ENCODE results near the gene MPG. TPM values are rescaled to one million over a fixed set of nuclear protein-coding genes. Genes with fewer than 3 reads are reported as not detected.

Gene MPG
- total and polyA plus RNA-seq, 2 experiments from 2014 or later: 38.0 to 91.1 TPM

GRCh38 chr16:119835-120491 is 41.9 kb downstream of the MPG start:
- Mint-ChIP-seq H3K36me3 (ENCODE audit: low read depth) (peaks cover 20% of the 10 kb centered on the region; the same call in 2 of the 3 replicates), H3K9me3 (no peaks in the 10 kb centered on the region), H3K27ac (no peak overlapping the region), H3K27me3 (ENCODE audit: insufficient read depth, low read depth, poor library complexity) (peaks cover 4% of the 10 kb centered on the region), H3K4me3 (no peak overlapping the region), H3K4me1 (peaks cover 6% of the 10 kb centered on the region; the same call in 2 of the 3 replicates)
- TF ChIP-seq JUNB (IDR thresholded peaks at IDR 0.05; ENCODE audit: unreplicated experiment): no peak
- TF ChIP-seq ETS1 (IDR thresholded peaks at IDR 0.05): no peak
- no peak for TF ChIP-seq REST (IDR thresholded peaks at IDR 0.05; ENCODE audit: unreplicated experiment)
- no peak for TF ChIP-seq NANOG (IDR thresholded peaks at IDR 0.05; ENCODE audit: borderline replicate concordance)
- TF ChIP-seq CTCF (conservative IDR thresholded peaks at IDR 0.05; ENCODE audit: low read depth in 2 of 2): no peak
- TF ChIP-seq ZNF331 (CRISPR knock-in tag; IDR thresholded peaks at IDR 0.05; ENCODE audit: low read depth): no peak
- TF ChIP-seq EZH2 (IDR thresholded peaks at IDR 0.05; ENCODE audit: low read depth, unreplicated experiment): no peak
- TF ChIP-seq CREB1 (CRISPR knock-in tag; IDR thresholded peaks at IDR 0.05; ENCODE audit: low read depth): no peak
- no peak for TF ChIP-seq ZNF462 (CRISPR knock-in tag; IDR thresholded peaks at IDR 0.05)
- TF ChIP-seq POLR2AphosphoS5 (IDR thresholded peaks at IDR 0.05; ENCODE audit: low read depth): no peak
- no peak for TF ChIP-seq EZH2phosphoT487 (IDR thresholded peaks at IDR 0.05; ENCODE audit: unreplicated experiment)
- no peak for TF ChIP-seq ZNF114 (CRISPR knock-in tag; IDR thresholded peaks at IDR 0.05)
- no peak overlapping the region for H3K4me3 ChIP-seq
- H3K27me3 ChIP-seq (ENCODE audit: insufficient read depth): no peaks in the 10 kb centered on the region
- no peaks in the 10 kb centered on the region for H3K79me2 ChIP-seq (replicated peaks; ENCODE audit: insufficient read depth)
- no peaks in the 10 kb centered on the region for H3K36me3 ChIP-seq (ENCODE audit: insufficient read depth)
- ATAC-seq (no peak), DNase-seq (ENCODE audit: low spot score) (no peak)
- H3K4me1 ChIP-seq (ENCODE audit: insufficient read depth): no peaks in the 10 kb centered on the region; the same call in 1 of the 2 replicates
- no peak overlapping the region for H3K27ac ChIP-seq (ENCODE audit: low read depth)
- no peak overlapping the region for H2AFZ ChIP-seq
- H3K4me2 ChIP-seq: no peak overlapping the region
- H3K9me2 ChIP-seq (ENCODE audit: insufficient read depth): no peaks in the 10 kb centered on the region
- peaks cover 10% of the 10 kb centered on the region for H4K20me1 ChIP-seq (replicated peaks; ENCODE audit: insufficient read depth)
- 0 out of 2 replicates have a peak, but pooled peaks cover 3% of the 10 kb centered on the region for H3F3A ChIP-seq (replicated peaks; ENCODE audit: low read depth)

Measured in GM23338 (cell line).